Natural killer cell (primary cell): ENCODE measurements around the gene LRRTM1. TPM values are rescaled to one million over a fixed set of nuclear protein-coding genes. Genes with fewer than 3 reads are reported as not detected.

Experiments used
- ATAC-seq, 3 donors: fragments of 150-1000 bp in 2 of 3; fragments of 200-7000 bp in 1 of 3; cut with Tn5 transposase; 1 replicate in 1 of 3; 2 replicates in 2 of 3; pipeline ENCODE4 v1.10.0; 2021; ENCODE audit warnings: mild to moderate bottlenecking in 2 of 3, moderate library complexity in 2 of 3
- DNase-seq, 2 donors: peaks; one replicate each; pipeline versions ENCODE4 v3.0.0 to v3.0.0-alpha.2; 2013 to 2021; ENCODE audit warnings: mixed read lengths in 1 of 2
- H3K27ac ChIP-seq: one replicate; pipeline ENCODE4 v1.5.1; 2013; ENCODE audit warnings: mild to moderate bottlenecking, low read length
- H3K27me3 ChIP-seq: one replicate; pipeline ENCODE4 v1.6.1; 2013; ENCODE audit warnings: low read length; ENCODE audit not compliant: control insufficient read depth, insufficient read depth
- H3K36me3 ChIP-seq: one replicate; pipeline ENCODE4 v1.6.1; 2013; ENCODE audit warnings: low read length; ENCODE audit not compliant: control insufficient read depth, insufficient read depth
- H3K4me1 ChIP-seq: one replicate; pipeline ENCODE4 v1.6.1; 2013; ENCODE audit warnings: low read length; ENCODE audit not compliant: control insufficient read depth, insufficient read depth
- H3K4me3 ChIP-seq: one replicate; pipeline ENCODE4 v1.5.1; 2013; ENCODE audit warnings: low read length
- H3K9me3 ChIP-seq: one replicate; pipeline ENCODE4 v1.6.1; 2013; ENCODE audit warnings: low read length; ENCODE audit not compliant: control insufficient read depth, insufficient read depth
- H3K27ac Mint-ChIP-seq, 2 donors: one replicate each; pipeline ENCODE4 v1.8.0; 2022; ENCODE audit warnings: mild to moderate bottlenecking in 2 of 2, mixed read lengths in 2 of 2, moderate library complexity in 1 of 2
- H3K27me3 Mint-ChIP-seq, 2 donors: one replicate each; pipeline ENCODE4 v1.8.0; 2022; ENCODE audit warnings: low read depth in 2 of 2, mixed read lengths in 2 of 2
- H3K36me3 Mint-ChIP-seq: one replicate; pipeline ENCODE4 v1.8.0; 2022; ENCODE audit warnings: mixed read lengths
- H3K4me1 Mint-ChIP-seq, 2 donors: one replicate each; pipeline ENCODE4 v1.8.0; 2022; ENCODE audit warnings: mixed read lengths in 2 of 2
- H3K4me3 Mint-ChIP-seq: one replicate; pipeline ENCODE4 v1.8.0; 2022; ENCODE audit warnings: mild to moderate bottlenecking, moderate library complexity, mixed read lengths
- H3K9me3 Mint-ChIP-seq, 2 donors: one replicate each; pipeline ENCODE4 v1.8.0; 2022; ENCODE audit warnings: mixed read lengths in 2 of 2
- WGBS: methylation state at CpG from one replicate; pipeline ENCODE4 v1.1.7; 2013; ENCODE audit warnings: missing lambda C conversion rate; ENCODE audit not compliant: insufficient coverage; 5-methylcytosine and 5-hydroxymethylcytosine counted together
- intact Hi-C: fragments of 100-400 bp; cut with micrococcal nuclease; formaldehyde crosslinking; loops from one replicate; pipeline ENCODE4 v1.14.2; 2022
- total RNA-seq, 4 donors: library from RNA; stranded (reverse); fragments of 120-200 nt in 1 of 4; gene quantifications; one replicate each; pipeline versions ENCODE4 v1.2.3 to v1.2.4, GENCODE V29; 2013 to 2022
- TF ChIP-seq, protein P1 (sequence below): fragments of 200-600 bp; IDR thresholded peaks from one replicate; pipeline ENCODE4 v1.8.0; 2022; ENCODE audit warnings: antibody characterized with exemption

LRRTM1 gene
- total RNA-seq, 3 donors from 2014 or later (not counting 1 experiment from before 2014, with no cell fraction given), result not detected

DNA sequence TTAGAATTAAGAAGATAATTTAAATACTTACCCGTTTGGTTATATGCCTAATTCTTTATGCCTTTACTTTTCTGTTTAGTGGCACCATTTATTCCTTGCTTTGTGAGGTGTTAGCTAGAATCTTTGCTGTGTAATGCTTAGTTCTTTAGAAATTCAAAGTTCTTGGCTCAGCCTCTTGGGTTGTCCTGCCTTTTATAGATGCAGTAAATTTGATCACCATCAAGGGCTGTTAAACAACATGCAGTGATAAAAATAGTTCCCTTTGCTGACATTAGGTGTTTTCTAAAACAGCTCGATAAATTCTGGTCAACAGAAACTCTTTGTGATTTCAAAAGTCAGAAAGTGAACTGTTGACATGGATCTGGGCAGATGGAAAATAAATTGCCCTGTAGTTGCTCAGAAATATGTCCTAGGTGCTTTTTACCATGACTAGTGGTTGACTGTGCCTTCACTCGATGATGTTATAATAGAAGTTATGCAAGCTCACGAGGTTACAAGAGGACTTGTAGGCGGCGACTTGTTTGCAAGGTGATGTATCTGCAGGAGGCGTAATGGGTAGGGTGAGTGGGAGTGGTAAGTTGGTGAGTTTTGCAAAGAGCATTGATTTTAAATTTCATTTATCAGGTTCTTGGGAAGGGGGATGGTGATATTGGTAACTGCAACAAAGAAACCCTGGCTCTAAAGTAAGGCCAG is 52.1 kb downstream of the LRRTM1 start:
- Histone ChIP-seq H3K4me3 (no peak overlapping the region), H3K27ac (no peak overlapping the region), H3K36me3 (no peaks in the 10 kb centered on the region), H3K9me3 (no peaks in the 10 kb centered on the region), H3K4me1 (no peaks in the 10 kb centered on the region), H3K27me3 (no peaks in the 10 kb centered on the region)
- TF ChIP-seq, protein P1, sequence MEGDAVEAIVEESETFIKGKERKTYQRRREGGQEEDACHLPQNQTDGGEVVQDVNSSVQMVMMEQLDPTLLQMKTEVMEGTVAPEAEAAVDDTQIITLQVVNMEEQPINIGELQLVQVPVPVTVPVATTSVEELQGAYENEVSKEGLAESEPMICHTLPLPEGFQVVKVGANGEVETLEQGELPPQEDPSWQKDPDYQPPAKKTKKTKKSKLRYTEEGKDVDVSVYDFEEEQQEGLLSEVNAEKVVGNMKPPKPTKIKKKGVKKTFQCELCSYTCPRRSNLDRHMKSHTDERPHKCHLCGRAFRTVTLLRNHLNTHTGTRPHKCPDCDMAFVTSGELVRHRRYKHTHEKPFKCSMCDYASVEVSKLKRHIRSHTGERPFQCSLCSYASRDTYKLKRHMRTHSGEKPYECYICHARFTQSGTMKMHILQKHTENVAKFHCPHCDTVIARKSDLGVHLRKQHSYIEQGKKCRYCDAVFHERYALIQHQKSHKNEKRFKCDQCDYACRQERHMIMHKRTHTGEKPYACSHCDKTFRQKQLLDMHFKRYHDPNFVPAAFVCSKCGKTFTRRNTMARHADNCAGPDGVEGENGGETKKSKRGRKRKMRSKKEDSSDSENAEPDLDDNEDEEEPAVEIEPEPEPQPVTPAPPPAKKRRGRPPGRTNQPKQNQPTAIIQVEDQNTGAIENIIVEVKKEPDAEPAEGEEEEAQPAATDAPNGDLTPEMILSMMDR, result no peak
- Mint-ChIP-seq H3K36me3 (no peaks in the 10 kb centered on the region), H3K27me3 (no peaks in the 10 kb centered on the region), H3K4me1 (no peaks in the 10 kb centered on the region), H3K27ac (no peak overlapping the region), H3K4me3 (no peak overlapping the region), H3K9me3 (peaks cover 9 to 11% of the 10 kb centered on the region in 2 donors)
- ATAC-seq (no peak), DNase-seq (no peak)
- WGBS, result 89% methylated on average over 6 of the region's 7 CpGs
- intact Hi-C loops, result no loop called here
